ENCODE results near the gene PDE10A. TPM values are rescaled to one million over a fixed set of nuclear protein-coding genes. Genes with fewer than 3 reads are reported as not detected.

The PDE10A gene
- total and polyA plus RNA-seq, 12 donors = 6.8 to 20.4 (median 14.2) TPM

DNA sequence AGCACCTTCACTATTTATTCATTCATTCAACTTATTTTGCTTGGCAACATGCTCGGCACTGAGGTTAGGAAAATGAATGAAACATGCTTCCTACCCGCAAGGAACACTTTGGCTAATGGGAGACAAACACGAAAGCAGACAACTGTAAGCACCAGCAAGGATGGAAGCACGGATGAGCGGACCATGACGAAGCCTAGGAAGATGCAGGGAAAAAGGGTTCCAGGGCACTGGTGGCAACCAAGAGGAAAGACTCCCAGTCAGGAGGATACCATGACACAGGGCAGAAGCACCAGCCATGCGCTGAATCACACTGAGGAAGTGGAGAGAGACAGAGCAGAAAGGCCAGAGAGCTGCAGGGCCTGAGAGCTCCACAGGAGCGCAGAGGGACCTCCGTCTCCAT is 9.8 kb downstream of the PDE10A start:
- Histone ChIP-seq H3K36me3 (no peaks in the 10 kb centered on the region), H3K27me3 (no peaks in the 10 kb centered on the region), H3K4me1 (peaks cover 7 to 41% (median 20%) of the 10 kb centered on the region in 9 donors), H3K27ac (no peak overlapping the region), H3K9me3 (no peaks in the 10 kb centered on the region), H3K4me3 (no peak overlapping the region)
- ATAC-seq (no peak), DNase-seq (no peak)
- intact Hi-C loops (cut with DNase I) = loop anchor here in 1 of 10 donors (5.0 kb wide), 1 partner anchor 76 kb away; no protein-coding TSS in a partner anchor
- TF ChIP-seq, protein P1, sequence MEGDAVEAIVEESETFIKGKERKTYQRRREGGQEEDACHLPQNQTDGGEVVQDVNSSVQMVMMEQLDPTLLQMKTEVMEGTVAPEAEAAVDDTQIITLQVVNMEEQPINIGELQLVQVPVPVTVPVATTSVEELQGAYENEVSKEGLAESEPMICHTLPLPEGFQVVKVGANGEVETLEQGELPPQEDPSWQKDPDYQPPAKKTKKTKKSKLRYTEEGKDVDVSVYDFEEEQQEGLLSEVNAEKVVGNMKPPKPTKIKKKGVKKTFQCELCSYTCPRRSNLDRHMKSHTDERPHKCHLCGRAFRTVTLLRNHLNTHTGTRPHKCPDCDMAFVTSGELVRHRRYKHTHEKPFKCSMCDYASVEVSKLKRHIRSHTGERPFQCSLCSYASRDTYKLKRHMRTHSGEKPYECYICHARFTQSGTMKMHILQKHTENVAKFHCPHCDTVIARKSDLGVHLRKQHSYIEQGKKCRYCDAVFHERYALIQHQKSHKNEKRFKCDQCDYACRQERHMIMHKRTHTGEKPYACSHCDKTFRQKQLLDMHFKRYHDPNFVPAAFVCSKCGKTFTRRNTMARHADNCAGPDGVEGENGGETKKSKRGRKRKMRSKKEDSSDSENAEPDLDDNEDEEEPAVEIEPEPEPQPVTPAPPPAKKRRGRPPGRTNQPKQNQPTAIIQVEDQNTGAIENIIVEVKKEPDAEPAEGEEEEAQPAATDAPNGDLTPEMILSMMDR (IDR thresholded peaks at IDR 0.05) = no peak
- WGBS, 2 donors = 76 to 83% methylated on average over 9 of the region's 9 CpGs

DNA sequence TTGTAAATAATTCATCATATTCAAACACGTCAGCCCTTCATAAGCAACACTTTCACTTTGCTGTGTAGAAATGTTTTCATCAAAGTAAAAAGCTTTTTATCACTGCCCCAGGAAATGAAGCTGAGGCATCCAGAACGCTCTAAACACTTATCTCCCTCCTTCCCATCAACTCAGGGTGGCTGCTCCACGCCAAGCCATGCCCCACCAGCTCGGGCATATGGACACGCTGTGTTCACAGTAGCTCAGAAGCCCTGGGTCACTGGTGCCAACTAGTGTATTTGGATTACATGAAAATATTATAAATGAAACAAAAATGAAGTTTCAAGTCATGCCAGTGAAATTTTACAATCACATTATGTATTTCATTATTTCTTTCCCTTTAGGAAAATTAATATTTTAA is 10.3 kb downstream of the PDE10A start:
- Histone ChIP-seq H3K36me3 (no peaks in the 10 kb centered on the region), H3K27ac (no peak overlapping the region), H3K4me3 (no peak overlapping the region), H3K27me3 (no peaks in the 10 kb centered on the region), H3K4me1 (peaks cover 7 to 45% (median 23%) of the 10 kb centered on the region in 9 donors), H3K9me3 (no peaks in the 10 kb centered on the region)
- DNase-seq (no peak), ATAC-seq (no peak)
- 70 to 73% methylated on average over 5 of the region's 5 CpGs for WGBS, 2 donors
- intact Hi-C loops (cut with DNase I) = loop anchor here in 1 of 10 donors (5.0 kb wide), 1 partner anchor 75 kb away; no protein-coding TSS in a partner anchor
- TF ChIP-seq, protein P1 (IDR thresholded peaks at IDR 0.05) = no peak

DNA sequence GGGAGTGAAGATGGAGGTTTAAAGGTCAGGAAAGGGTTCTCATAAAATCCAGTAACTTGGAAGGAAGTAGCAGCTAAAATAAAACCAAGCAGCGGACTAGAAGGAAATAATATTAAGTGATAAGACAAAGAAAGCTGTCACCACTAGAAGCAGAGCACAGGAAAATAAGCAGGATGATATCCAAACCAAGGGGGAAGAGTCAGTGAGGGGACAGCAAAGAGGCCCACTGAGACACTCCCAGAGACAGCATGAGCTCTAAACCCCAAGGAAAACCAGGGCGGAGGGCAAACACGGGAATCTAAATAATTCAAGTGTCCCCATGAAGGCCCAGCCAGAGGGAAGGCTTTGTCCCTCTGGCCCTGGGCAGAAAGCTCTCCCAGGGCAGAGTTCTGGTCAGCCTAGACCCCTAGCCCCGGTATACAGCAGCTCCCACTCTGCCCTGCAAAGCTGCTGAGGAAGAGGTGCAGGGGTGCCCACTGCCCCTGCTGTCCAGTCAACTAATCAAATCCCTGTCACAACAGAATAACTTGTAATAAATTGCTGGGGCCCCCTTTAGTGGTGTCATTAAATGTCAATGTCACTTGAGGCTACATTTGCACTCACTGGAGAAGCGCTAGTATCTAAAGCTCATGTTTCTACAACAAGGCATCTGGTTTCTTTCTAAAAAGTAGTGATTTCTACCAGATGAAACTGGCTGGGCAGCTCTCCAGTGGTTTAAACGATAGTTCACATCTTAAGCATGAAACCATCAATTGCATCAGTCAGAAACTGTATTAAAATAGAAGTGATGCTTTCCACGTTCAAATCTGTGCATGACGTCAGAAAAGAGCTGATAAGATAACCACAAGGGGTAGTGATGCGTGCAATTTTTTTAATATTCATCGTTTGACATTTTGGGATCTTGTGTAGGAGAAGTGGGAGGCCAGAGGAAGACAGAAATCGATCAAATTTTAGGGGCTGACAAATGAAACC is 13.6 kb downstream of the PDE10A start:
- H3K4me3 ChIP-seq = peak overlapping the region in 1 of 10 donors; percentile 6
- no peaks in the 10 kb centered on the region for H3K27me3 ChIP-seq
- DNase-seq (peak in 1 of 2 donors; percentile 50), ATAC-seq (peak; percentile 31 to 70 (median 54))
- intact Hi-C loops (cut with DNase I) = loop anchor here in 2 of 10 donors (5.0 kb wide), 2 partner anchors 72 to 77 kb away; no protein-coding TSS in a partner anchor
- peaks cover 12 to 61% (median 33%) of the 10 kb centered on the region in 9 donors for H3K4me1 ChIP-seq
- H3K27ac ChIP-seq = peak overlapping the region in 9 of 10 donors; percentile 42 to 79 (median 66)
- WGBS, 2 donors = 32% methylated on average over 11 of the region's 11 CpGs
- TF ChIP-seq, protein P1 (IDR thresholded peaks at IDR 0.05) = no peak
- H3K9me3 ChIP-seq = no peaks in the 10 kb centered on the region
- no peaks in the 10 kb centered on the region for H3K36me3 ChIP-seq

DNA sequence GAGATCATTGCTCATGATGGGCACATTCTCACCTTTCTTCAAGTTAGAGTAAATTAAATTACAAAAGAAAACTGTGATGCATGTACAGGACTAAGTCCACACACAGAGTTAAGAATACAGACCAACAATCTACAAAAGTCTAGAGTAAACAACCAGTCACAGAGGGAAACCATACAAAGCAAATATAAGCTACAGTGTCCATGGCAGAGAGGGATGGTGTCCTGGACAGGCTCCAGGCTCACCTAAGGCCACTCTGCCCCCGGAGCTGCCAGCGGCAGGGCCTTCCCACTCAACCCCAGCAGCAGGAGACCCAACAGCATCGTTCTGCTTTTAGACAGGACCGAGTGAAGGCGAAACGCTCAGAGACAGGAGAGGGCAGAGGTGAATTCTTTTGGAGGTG is 16.0 kb downstream of the PDE10A start:
- no peak for DNase-seq
- Histone ChIP-seq H3K36me3 (no peaks in the 10 kb centered on the region), H3K27me3 (no peaks in the 10 kb centered on the region), H3K9me3 (no peaks in the 10 kb centered on the region), H3K4me1 (peaks cover 12 to 50% (median 33%) of the 10 kb centered on the region in 9 donors), H3K4me3 (peak overlapping the region in 1 of 10 donors; percentile 11), H3K27ac (peak overlapping the region in 6 of 10 donors; percentile 33 to 57 (median 50))
- TF ChIP-seq, protein P1 (IDR thresholded peaks at IDR 0.05) = no peak
- WGBS, 2 donors = 59 to 60% methylated on average over 6 of the region's 6 CpGs
- intact Hi-C loops (cut with DNase I) = loop anchor here in 1 of 10 donors (5.0 kb wide), 1 partner anchor 75 kb away; no protein-coding TSS in a partner anchor
- ATAC-seq = peak in 1 of 8 donors; percentile 6
